Activated T-cell treated with anti-CD3 and anti-CD28 coated beads for 4 hours (primary cell): ENCODE results near the gene KRTAP10-8.
"Not testable (repeated sequence)": the region's sequence is repeated elsewhere in the genome, so short reads cannot be mapped to it uniquely, and the experiment has no call there.

Source experiments
- DNase-seq: peaks from one replicate; pipeline ENCODE4 v3.0.0-alpha.2; 2020

Gene KRTAP10-8

GRCh38 chr21:44612029-44612486 lies at the start of gene KRTAP10-8:
Gene KRTAP10-8, plus strand, starts transcription at chr21:44612079. Its CDS starts 22 bp downstream, at chr21:44612101.
- no peak for DNase-seq

- no peak for DNase-seq
These were observed 47.8 kb upstream of the KRTAP10-8 start for GRCh38 chr21:44564099-44564498.

GRCh38 chr21:44564886-44565598 lies 46.8 kb upstream of the KRTAP10-8 start:
- DNase-seq = no peak

GRCh38 chr21:44566403-44566802 lies 45.5 kb upstream of the KRTAP10-8 start:
- DNase-seq = no peak

GRCh38 chr21:44567481-44568171 lies 44.3 kb upstream of the KRTAP10-8 start:
- no peak for DNase-seq

GRCh38 chr21:44568261-44568660 lies 43.6 kb upstream of the KRTAP10-8 start:
- DNase-seq = no peak

- no peak for DNase-seq
These were observed 43.0 kb upstream of the KRTAP10-8 start for GRCh38 chr21:44568667-44569556.

- DNase-seq = no peak
These were observed 41.9 kb upstream of the KRTAP10-8 start for GRCh38 chr21:44569861-44570517.

GRCh38 chr21:44571296-44571695 lies 40.6 kb upstream of the KRTAP10-8 start:
- DNase-seq = no peak

- no peak for DNase-seq
These were observed 39.8 kb upstream of the KRTAP10-8 start for GRCh38 chr21:44571844-44572782.

- no peak for DNase-seq
These were observed 38.8 kb upstream of the KRTAP10-8 start for GRCh38 chr21:44572959-44573583.

GRCh38 chr21:44573630-44574456 lies 38.0 kb upstream of the KRTAP10-8 start, which contains the start of gene KRTAP10-4:
Gene KRTAP10-4, plus strand, starts transcription at chr21:44573729. Its CDS starts 30 bp downstream, at chr21:44573759.
- not testable (repeated sequence) for DNase-seq

- no peak for DNase-seq
These were observed 37.2 kb upstream of the KRTAP10-8 start for GRCh38 chr21:44574457-44575306.

- no peak for DNase-seq
These were observed 36.4 kb upstream of the KRTAP10-8 start for GRCh38 chr21:44575307-44576024.

- DNase-seq = no peak
These were observed 35.9 kb upstream of the KRTAP10-8 start for GRCh38 chr21:44576025-44576420.

- DNase-seq = no peak
These were observed 33.4 kb upstream of the KRTAP10-8 start for GRCh38 chr21:44578371-44579055.

GRCh38 chr21:44579056-44579832 lies 32.6 kb upstream of the KRTAP10-8 start:
- no peak for DNase-seq
